HepG2 (cell line): ENCODE results near the gene CYP27A1.

ENCODE experiments used
- CBFB ChIP-seq: sonication (generic); formaldehyde crosslinking; IDR thresholded peaks from 2 replicates; pipeline ENCODE4 v1.4.0; 2020; ENCODE audit warnings: missing genetic modification reagents
- ETV6 ChIP-seq: sonication (generic); formaldehyde crosslinking; conservative IDR thresholded peaks from 2 replicates; pipeline ENCODE4 v1.4.0; 2020; ENCODE audit warnings: missing genetic modification reagents
- EZH2 ChIP-seq: conservative IDR thresholded peaks from 2 replicates; pipeline ENCODE4 v1.6.1; 2012; ENCODE audit warnings: mild to moderate bottlenecking, low read depth, low read length, moderate library complexity
- FOSL1 ChIP-seq: sonication (generic); formaldehyde crosslinking; IDR thresholded peaks from 2 replicates; pipeline ENCODE4 v1.9.0; 2021; ENCODE audit warnings: missing genetic modification reagents, borderline replicate concordance
- FOXO1 ChIP-seq: sonication (generic); formaldehyde crosslinking; IDR thresholded peaks from 2 replicates; pipeline ENCODE4 v1.4.0; 2020; ENCODE audit warnings: missing genetic modification reagents
- PAWR ChIP-seq: sonication (generic); formaldehyde crosslinking; IDR thresholded peaks from 2 replicates; pipeline ENCODE4 v1.4.0; 2020; ENCODE audit warnings: missing genetic modification reagents, mild to moderate bottlenecking, borderline replicate concordance
- PBX3 ChIP-seq: sonication (generic); formaldehyde crosslinking; IDR thresholded peaks from 2 replicates; pipeline ENCODE4 v1.8.1; 2023; ENCODE audit warnings: missing genetic modification reagents, inconsistent platforms, borderline replicate concordance
- REST ChIP-seq, 2 experiments: IDR thresholded peaks; 2 replicates each; pipeline ENCODE4 v1.6.1; 2011 to 2012; ENCODE audit warnings: low read length in 2 of 2, borderline replicate concordance in 1 of 2, low read depth in 1 of 2, mild to moderate bottlenecking in 1 of 2, moderate library complexity in 1 of 2
- SP1 ChIP-seq, 2 experiments: fragments of 450-650 bp in 1 of 2; sonication (generic) in 1 of 2; formaldehyde crosslinking in 1 of 2; IDR thresholded peaks; 2 replicates each; pipeline versions ENCODE4 v1.4.0 to v1.6.1; 2016 to 2020; ENCODE audit warnings: missing genetic modification reagents in 1 of 2
- SSRP1 ChIP-seq: IDR thresholded peaks from 2 replicates; pipeline ENCODE4 v1.6.1; 2016; ENCODE audit warnings: control low read depth
- ZBTB4 ChIP-seq: sonication (generic); formaldehyde crosslinking; IDR thresholded peaks from 2 replicates; pipeline ENCODE4 v1.4.0; 2020; ENCODE audit warnings: missing genetic modification reagents, mild to moderate bottlenecking, borderline replicate concordance

GRCh38 chr2:218792433-218792832 is 10.5 kb downstream of the CYP27A1 start:
- TF ChIP-seq PBX3: no peak
- no peak for TF ChIP-seq PAWR
- TF ChIP-seq FOSL1: no peak
- no peak for TF ChIP-seq SP1 (IDR thresholded peaks at IDR 0.05)
- no peak for TF ChIP-seq SP1 (CRISPR knock-in tag; IDR thresholded peaks at IDR 0.05)
- TF ChIP-seq CBFB (CRISPR knock-in tag): no peak
- no peak for TF ChIP-seq EZH2
- TF ChIP-seq SSRP1: no peak
- TF ChIP-seq FOXO1 (CRISPR knock-in tag): no peak
- TF ChIP-seq ETV6 (CRISPR knock-in tag): no peak
- TF ChIP-seq ZBTB4 (CRISPR knock-in tag): no peak
- no peak for TF ChIP-seq REST (IDR thresholded peaks at IDR 0.05; ENCODE audit: borderline replicate concordance in 1 of 2, low read depth in 1 of 2, low read length in 2 of 2)
